HG02571 (cell line): ENCODE results near the gene DMTF1.
A peak's percentile ranks its signal among the peaks of the same experiment; 100 is the strongest.
"Not testable (repeated sequence)": the region's sequence is repeated elsewhere in the genome, so short reads cannot be mapped to it uniquely, and the experiment has no call there.

Experiments
- ATAC-seq: cut with Tn5 transposase; IDR thresholded peaks from one replicate; pipeline ENCODE4 v1.9.1; 2021; ENCODE audit warnings: mild to moderate bottlenecking, moderate library complexity; ENCODE audit not compliant: unreplicated experiment

Gene DMTF1

GRCh38 chr7:87192784-87193487, 40.7 kb downstream of the DMTF1 start:
- no peak for ATAC-seq

GRCh38 chr7:87193912-87194311, 41.7 kb downstream of the DMTF1 start:
- ATAC-seq, result no peak

- no peak for ATAC-seq
Measured at GRCh38 chr7:87199241-87199640, 47.0 kb downstream of the DMTF1 start.

GRCh38 chr7:87199700-87200450, 47.6 kb downstream of the DMTF1 start:
- no peak for ATAC-seq

GRCh38 chr7:87202208-87202607, 50.0 kb downstream of the DMTF1 start:
- no peak for ATAC-seq

- no peak for ATAC-seq
Measured at GRCh38 chr7:87202705-87203104, 50.5 kb downstream of the DMTF1 start.

- not testable (repeated sequence) for ATAC-seq
Measured at GRCh38 chr7:87203929-87204328, 51.7 kb downstream of the DMTF1 start.

GRCh38 chr7:87204933-87205332, 52.7 kb downstream of the DMTF1 start:
- ATAC-seq, result no peak

GRCh38 chr7:87205701-87206100, 53.4 kb downstream of the DMTF1 start:
- ATAC-seq, result not testable (repeated sequence)

GRCh38 chr7:87206361-87206760, 54.1 kb downstream of the DMTF1 start:
- ATAC-seq, result no peak

- ATAC-seq, result no peak
Measured at GRCh38 chr7:87209295-87209924, 57.2 kb downstream of the DMTF1 start.

GRCh38 chr7:87210506-87210905, 58.3 kb downstream of the DMTF1 start:
- no peak for ATAC-seq

GRCh38 chr7:87212498-87212897, 60.2 kb downstream of the DMTF1 start:
- ATAC-seq, result no peak

GRCh38 chr7:87213252-87213651, 61.0 kb downstream of the DMTF1 start:
- no peak for ATAC-seq

GRCh38 chr7:87213811-87214210, 61.6 kb downstream of the DMTF1 start:
- ATAC-seq, result no peak

GRCh38 chr7:87215046-87215445, 62.8 kb downstream of the DMTF1 start:
- ATAC-seq, result no peak

GRCh38 chr7:87216701-87217508, 64.7 kb downstream of the DMTF1 start:
- ATAC-seq, result peak; percentile 51

GRCh38 chr7:87217983-87218653, 65.9 kb downstream of the DMTF1 start:
- ATAC-seq, result no peak

GRCh38 chr7:87218796-87219544, 66.7 kb downstream of the DMTF1 start:
- ATAC-seq, result peak; percentile 0

GRCh38 chr7:87219545-87220025, 67.3 kb downstream of the DMTF1 start, which contains the start of gene TMEM243:
Gene TMEM243, minus strand, starts transcription at chr7:87219732. Its CDS starts 229 bp downstream, at chr7:87219503.
- peak; percentile 50 for ATAC-seq
